ENCODE results near the gene GRK7. TPM values are rescaled to one million over a fixed set of nuclear protein-coding genes. Genes with fewer than 3 reads are reported as not detected.
A peak's percentile ranks its signal among the peaks of the same experiment; 100 is the strongest.

GRK7 gene
- total RNA-seq, 4 donors from 2014 or later: not detected

DNA sequence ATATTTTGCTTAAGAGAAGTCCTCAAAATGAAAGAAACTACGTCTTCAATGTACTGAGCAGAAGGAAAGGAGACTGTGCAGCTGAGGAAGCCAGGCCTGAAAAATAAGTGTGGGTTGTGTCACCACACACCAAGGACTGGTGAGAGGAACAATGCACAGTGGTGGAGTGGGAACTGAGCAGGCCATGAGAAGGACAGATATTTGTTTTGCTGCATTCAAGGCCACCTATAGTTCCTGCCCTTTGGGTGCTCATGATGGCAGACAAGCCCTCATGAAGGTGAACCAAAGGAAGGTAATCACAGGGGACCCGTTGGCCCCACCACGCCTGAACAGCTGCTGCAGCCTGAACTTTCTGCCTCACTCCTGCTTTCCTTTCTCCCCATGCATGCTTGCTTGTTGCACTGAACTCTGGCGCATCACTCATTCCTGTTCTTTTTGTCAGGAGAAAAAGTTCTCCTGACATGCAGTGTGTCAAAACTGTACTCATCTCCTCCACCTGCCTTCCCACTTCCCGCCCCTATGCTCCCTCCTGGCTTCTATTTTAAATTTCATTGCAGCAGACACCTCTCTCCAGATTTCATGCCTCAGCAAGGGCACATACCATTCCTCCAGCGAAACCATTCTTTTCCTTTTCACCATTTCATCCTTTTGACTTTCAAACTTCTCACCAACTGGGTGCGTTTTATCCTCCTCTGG lies 27.3 kb upstream of the GRK7 start:
- Histone ChIP-seq H3K36me3 (no peaks in the 10 kb centered on the region), H3K27ac (no peak overlapping the region), H3K9me3 (no peaks in the 10 kb centered on the region), H3K4me1 (peaks cover 0 to 16% (median 0%) of the 10 kb centered on the region in 4 donors), H3K27me3 (no peaks in the 10 kb centered on the region), H3K4me3 (no peak overlapping the region)
- DNase-seq: no peak
- TF ChIP-seq, protein P1, sequence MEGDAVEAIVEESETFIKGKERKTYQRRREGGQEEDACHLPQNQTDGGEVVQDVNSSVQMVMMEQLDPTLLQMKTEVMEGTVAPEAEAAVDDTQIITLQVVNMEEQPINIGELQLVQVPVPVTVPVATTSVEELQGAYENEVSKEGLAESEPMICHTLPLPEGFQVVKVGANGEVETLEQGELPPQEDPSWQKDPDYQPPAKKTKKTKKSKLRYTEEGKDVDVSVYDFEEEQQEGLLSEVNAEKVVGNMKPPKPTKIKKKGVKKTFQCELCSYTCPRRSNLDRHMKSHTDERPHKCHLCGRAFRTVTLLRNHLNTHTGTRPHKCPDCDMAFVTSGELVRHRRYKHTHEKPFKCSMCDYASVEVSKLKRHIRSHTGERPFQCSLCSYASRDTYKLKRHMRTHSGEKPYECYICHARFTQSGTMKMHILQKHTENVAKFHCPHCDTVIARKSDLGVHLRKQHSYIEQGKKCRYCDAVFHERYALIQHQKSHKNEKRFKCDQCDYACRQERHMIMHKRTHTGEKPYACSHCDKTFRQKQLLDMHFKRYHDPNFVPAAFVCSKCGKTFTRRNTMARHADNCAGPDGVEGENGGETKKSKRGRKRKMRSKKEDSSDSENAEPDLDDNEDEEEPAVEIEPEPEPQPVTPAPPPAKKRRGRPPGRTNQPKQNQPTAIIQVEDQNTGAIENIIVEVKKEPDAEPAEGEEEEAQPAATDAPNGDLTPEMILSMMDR (IDR thresholded peaks at IDR 0.05): no peak
- no peak for TF ChIP-seq POLR2A (IDR thresholded peaks at IDR 0.05)

DNA sequence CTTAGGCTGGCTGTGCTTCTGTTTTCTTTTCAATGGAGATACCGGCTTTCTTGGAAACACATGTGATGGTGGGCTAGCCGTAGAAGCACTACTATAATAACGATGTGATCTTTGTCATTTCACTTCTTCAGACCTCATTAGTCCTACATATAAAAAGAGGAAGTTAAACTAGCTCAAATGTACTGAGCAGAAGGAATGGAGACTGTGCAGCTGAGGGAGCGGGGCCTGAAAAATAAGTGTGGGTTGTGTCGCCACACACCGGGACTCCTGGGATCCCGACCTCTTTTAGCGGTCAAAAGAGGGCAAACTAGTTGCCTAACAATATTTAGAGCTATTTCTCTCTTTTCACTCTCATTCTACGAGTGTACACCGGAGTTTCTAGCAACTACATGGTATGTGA lies 26.1 kb upstream of the GRK7 start:
- DNase-seq: no peak
- Histone ChIP-seq H3K27me3 (no peaks in the 10 kb centered on the region), H3K4me3 (no peak overlapping the region), H3K9me3 (no peaks in the 10 kb centered on the region), H3K4me1 (peaks cover 0 to 27% (median 0%) of the 10 kb centered on the region in 4 donors), H3K36me3 (no peaks in the 10 kb centered on the region), H3K27ac (peak overlapping the region in 1 of 4 donors; percentile 71)
- TF ChIP-seq, protein P1 (IDR thresholded peaks at IDR 0.05): no peak
- TF ChIP-seq POLR2A (IDR thresholded peaks at IDR 0.05): no peak

DNA sequence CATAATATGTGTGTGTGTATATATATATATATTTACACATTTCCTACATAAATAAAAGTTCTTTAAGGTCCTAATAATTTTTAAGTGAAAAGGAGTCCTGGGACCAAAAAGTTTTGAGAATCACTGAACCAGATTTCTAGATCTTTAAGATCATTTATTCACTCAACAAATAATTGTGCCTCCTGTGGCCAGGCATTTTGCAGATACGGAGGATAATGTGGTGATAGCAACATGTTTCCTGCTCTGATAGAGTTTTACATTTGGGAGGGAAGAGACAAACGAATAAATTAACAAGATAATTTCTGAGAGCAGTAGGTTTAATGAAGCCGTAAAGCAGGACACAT lies 25.6 kb upstream of the GRK7 start:
- no peak for DNase-seq
- no peaks in the 10 kb centered on the region for H3K27me3 ChIP-seq
- H3K36me3 ChIP-seq: no peaks in the 10 kb centered on the region
- H3K9me3 ChIP-seq: no peaks in the 10 kb centered on the region
- peaks cover 0 to 30% (median 0%) of the 10 kb centered on the region in 4 donors for H3K4me1 ChIP-seq
- H3K27ac ChIP-seq: peak overlapping the region; percentile 71 to 98 (median 89)
- peak overlapping the region; percentile 61 to 92 (median 84) for H3K4me3 ChIP-seq
- no peak for TF ChIP-seq POLR2A (IDR thresholded peaks at IDR 0.05)
- TF ChIP-seq, protein P1 (IDR thresholded peaks at IDR 0.05): no peak

DNA sequence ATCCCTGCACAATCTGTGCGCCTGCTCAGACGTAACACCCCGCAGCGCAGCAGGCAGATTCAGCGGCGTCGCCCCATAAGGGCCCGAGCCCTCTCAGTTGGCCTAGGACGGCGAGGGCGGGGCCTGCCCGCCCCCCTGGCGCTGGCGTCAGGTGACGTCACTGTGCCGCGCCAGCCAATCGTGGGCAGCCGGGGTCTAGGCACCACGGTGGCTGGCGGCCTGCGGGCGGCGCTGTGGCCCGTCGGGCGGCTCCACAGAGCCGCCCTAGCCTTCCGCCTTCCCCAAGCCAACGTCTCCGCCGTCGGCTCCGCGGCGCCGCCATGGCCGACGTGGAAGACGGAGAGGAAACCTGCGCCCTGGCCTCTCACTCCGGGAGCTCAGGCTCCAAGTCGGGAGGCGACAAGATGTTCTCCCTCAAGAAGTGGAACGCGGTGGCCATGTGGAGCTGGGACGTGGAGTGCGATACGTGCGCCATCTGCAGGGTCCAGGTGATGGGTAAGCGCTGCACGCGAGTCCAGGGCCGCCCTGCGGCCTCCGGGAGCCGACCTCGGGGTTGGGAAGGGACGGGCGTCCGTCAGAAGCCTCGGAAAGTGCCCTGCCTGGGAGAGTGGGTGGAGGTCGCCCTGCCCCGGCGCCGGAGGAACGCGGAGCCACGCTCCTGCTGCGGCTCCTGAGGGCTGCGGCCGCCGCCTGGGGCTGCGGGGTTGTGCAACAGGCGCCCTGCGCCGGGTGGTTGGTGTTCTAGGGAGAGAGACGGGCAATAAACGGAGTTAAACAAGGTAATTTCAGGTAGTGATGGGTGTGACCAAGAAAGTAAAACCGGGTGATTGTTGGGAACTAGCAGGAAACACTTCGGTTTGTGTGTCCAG lies 25.0 kb upstream of the GRK7 start, which contains the start of gene RNF7:
RNF7 (plus strand) TSS at position 277 of the 869 bp plus-strand sequence; CDS start at position 321, 44 bp downstream.
- DNase-seq: peak; percentile 93 to 98 (median 97)
- no peaks in the 10 kb centered on the region for H3K9me3 ChIP-seq
- peak within 1 kb of the TSS; percentile 85 to 98 (median 95) for H3K27ac ChIP-seq
- H3K27me3 ChIP-seq: no peaks in the 10 kb centered on the region
- peak within 1 kb of the TSS; percentile 61 to 92 (median 84) for H3K4me3 ChIP-seq
- H3K4me1 ChIP-seq: peaks cover 0 to 35% (median 0%) of the 10 kb centered on the region in 4 donors
- no peaks in the 10 kb centered on the region for H3K36me3 ChIP-seq
- TF ChIP-seq, protein P1 (IDR thresholded peaks at IDR 0.05): peak; percentile 89 to 99 (median 96)
- peak; percentile 67 to 69 for TF ChIP-seq POLR2A (IDR thresholded peaks at IDR 0.05)

DNA sequence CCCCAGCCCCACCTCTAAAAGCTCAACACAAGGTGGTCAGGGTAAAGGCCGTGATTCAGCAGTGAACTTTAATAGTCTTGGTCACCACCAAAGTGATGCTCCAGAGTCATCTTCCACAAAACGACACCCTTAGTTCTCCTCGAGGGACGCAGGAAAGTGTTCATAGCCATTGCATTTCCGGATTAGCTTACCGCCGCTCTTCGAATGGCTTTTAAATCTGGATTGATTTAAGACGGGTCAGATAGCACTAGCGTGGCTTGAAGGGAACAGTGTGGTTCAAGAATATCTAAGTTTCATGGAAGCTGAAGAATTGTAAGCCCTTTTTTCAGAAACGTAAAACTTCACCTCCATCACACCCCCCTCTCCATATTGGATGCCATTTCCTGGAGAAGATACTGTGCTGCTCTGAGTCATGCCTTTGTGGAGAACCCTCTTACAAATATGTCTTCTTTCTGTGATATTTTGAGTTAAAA lies 24.3 kb upstream of the GRK7 start:
- no peaks in the 10 kb centered on the region for H3K36me3 ChIP-seq
- DNase-seq: no peak
- peak overlapping the region; percentile 85 to 98 (median 95) for H3K27ac ChIP-seq
- no peaks in the 10 kb centered on the region for H3K9me3 ChIP-seq
- peak overlapping the region; percentile 61 to 92 (median 84) for H3K4me3 ChIP-seq
- H3K27me3 ChIP-seq: no peaks in the 10 kb centered on the region
- H3K4me1 ChIP-seq: peaks cover 0 to 35% (median 0%) of the 10 kb centered on the region in 4 donors
- TF ChIP-seq, protein P1 (IDR thresholded peaks at IDR 0.05): no peak
- TF ChIP-seq POLR2A (IDR thresholded peaks at IDR 0.05): no peak

Measured in Peyer's patch (tissue), 4 donors.